ENCODE measurements around the gene AHCYL2.
"Not testable (repeated sequence)": the region's sequence is repeated elsewhere in the genome, so short reads cannot be mapped to it uniquely, and the experiment has no call there.

AHCYL2 gene

GRCh38 chr7:129245533-129245932, 20.7 kb downstream of the AHCYL2 start:
- DNase-seq, result no peak

GRCh38 chr7:129247087-129247486, 22.3 kb downstream of the AHCYL2 start:
- no peak for DNase-seq

GRCh38 chr7:129252128-129252527, 27.3 kb downstream of the AHCYL2 start:
- DNase-seq, result no peak

GRCh38 chr7:129252603-129253002, 27.8 kb downstream of the AHCYL2 start:
- DNase-seq, result not testable (repeated sequence)

GRCh38 chr7:129255800-129256199, 31.0 kb downstream of the AHCYL2 start:
- no peak for DNase-seq

GRCh38 chr7:129256221-129256620, 31.4 kb downstream of the AHCYL2 start:
- DNase-seq, result no peak

- no peak for DNase-seq
These were observed 32.3 kb downstream of the AHCYL2 start for GRCh38 chr7:129257168-129257567.

- peak in 1 of 2 donors; percentile 17 for DNase-seq
These were observed 34.0 kb downstream of the AHCYL2 start for GRCh38 chr7:129258649-129259389.

- peak in 1 of 2 donors; percentile 30 for DNase-seq
These were observed 37.5 kb downstream of the AHCYL2 start for GRCh38 chr7:129262324-129262723.

- DNase-seq, result no peak
These were observed 38.3 kb downstream of the AHCYL2 start for GRCh38 chr7:129263168-129263567.

- no peak for DNase-seq
These were observed 39.7 kb downstream of the AHCYL2 start for GRCh38 chr7:129264534-129264933.

- no peak for DNase-seq
These were observed 40.5 kb downstream of the AHCYL2 start for GRCh38 chr7:129265328-129265727.

- no peak for DNase-seq
These were observed 41.4 kb downstream of the AHCYL2 start for GRCh38 chr7:129266181-129266580.

- no peak for DNase-seq
These were observed 45.2 kb downstream of the AHCYL2 start for GRCh38 chr7:129270077-129270476.

GRCh38 chr7:129271500-129272355, 46.9 kb downstream of the AHCYL2 start:
- DNase-seq, result peak; percentile 67 to 81

GRCh38 chr7:129273936-129274335, 49.1 kb downstream of the AHCYL2 start:
- DNase-seq, result no peak

GRCh38 chr7:129277629-129278028, 52.8 kb downstream of the AHCYL2 start:
- no peak for DNase-seq

- no peak for DNase-seq
These were observed 53.9 kb downstream of the AHCYL2 start for GRCh38 chr7:129278688-129279087.

GRCh38 chr7:129279757-129280156, 54.9 kb downstream of the AHCYL2 start:
- no peak for DNase-seq

- DNase-seq, result no peak
These were observed 56.3 kb downstream of the AHCYL2 start for GRCh38 chr7:129281163-129281562.

- no peak for DNase-seq
These were observed 58.0 kb downstream of the AHCYL2 start for GRCh38 chr7:129282865-129283264.

- DNase-seq, result no peak
These were observed 59.1 kb downstream of the AHCYL2 start for GRCh38 chr7:129283936-129284335.

GRCh38 chr7:129285111-129285510, 60.3 kb downstream of the AHCYL2 start:
- DNase-seq, result no peak

GRCh38 chr7:129292861-129293260, 68.0 kb downstream of the AHCYL2 start:
- no peak for DNase-seq
